Keratinocyte (primary cell): ENCODE results near the gene ATP13A3. TPM values are rescaled to one million over a fixed set of nuclear protein-coding genes. Genes with fewer than 3 reads are reported as not detected.

ENCODE experiments used
- DNase-seq: peaks from one replicate; pipeline ENCODE4 v3.0.0-alpha.2; 2011; ENCODE audit warnings: low read depth, missing footprints, low spot score
- FAIRE-seq: peaks from 2 replicates; lab custom pipeline; 2011; peaks lifted over from hg19 to GRCh38; lab: Jason Lieb, UNC
- H2AFZ ChIP-seq: 2 replicates; pipeline ENCODE4 v1.6.0; 2012; ENCODE audit warnings: low read length, control low read depth, inconsistent platforms; ENCODE audit not compliant: control insufficient read depth
- H3K27ac ChIP-seq: 2 replicates; pipeline ENCODE4 v1.5.1; 2011; ENCODE audit warnings: low read length; ENCODE audit not compliant: control insufficient read depth, insufficient read depth
- H3K27me3 ChIP-seq: 3 replicates; pipeline ENCODE4 v1.6.0; 2011; ENCODE audit warnings: low read length; ENCODE audit not compliant: control insufficient read depth, insufficient read depth; ENCODE audit errors: extremely low read depth
- H3K36me3 ChIP-seq, 2 experiments: 2 replicates in 1 of 2; 3 replicates in 1 of 2; pipeline ENCODE4 v1.5.1; 2011; ENCODE audit warnings: low read length in 2 of 2, mild to moderate bottlenecking in 1 of 2; ENCODE audit not compliant: control insufficient read depth in 2 of 2, insufficient read depth in 2 of 2; ENCODE audit errors: extremely low read depth in 1 of 2
- H3K4me1 ChIP-seq: 3 replicates; pipeline ENCODE4 v1.5.1; 2011; ENCODE audit warnings: low read length; ENCODE audit not compliant: control insufficient read depth, insufficient read depth; ENCODE audit errors: extremely low read depth
- H3K4me2 ChIP-seq: 3 replicates; pipeline ENCODE4 v1.6.0; 2011; ENCODE audit warnings: low read depth, low read length; ENCODE audit not compliant: control insufficient read depth, insufficient read depth; ENCODE audit errors: extremely low read depth
- H3K4me3 ChIP-seq, 3 experiments: fragments of 200-600 bp in 1 of 3; sonication (generic) in 1 of 3; 2 replicates in 2 of 3; 3 replicates in 1 of 3; pipeline ENCODE4 v1.5.1; 2011 to 2016; ENCODE audit warnings: low read length in 3 of 3, mild to moderate bottlenecking in 3 of 3, control low read depth in 2 of 3, inconsistent platforms in 1 of 3, low read depth in 1 of 3, mixed read lengths in 1 of 3, mixed run types in 1 of 3, moderate library complexity in 1 of 3; ENCODE audit not compliant: control insufficient read depth in 2 of 3, insufficient read depth in 2 of 3; ENCODE audit errors: extremely low read depth in 1 of 3
- H3K79me2 ChIP-seq: 2 replicates; pipeline ENCODE4 v1.6.0; 2012; ENCODE audit warnings: low read length; ENCODE audit not compliant: control insufficient read depth, insufficient read depth
- H3K9ac ChIP-seq: 3 replicates; pipeline ENCODE4 v1.6.0; 2011; ENCODE audit warnings: low read length; ENCODE audit not compliant: control insufficient read depth, insufficient read depth; ENCODE audit errors: extremely low read depth
- H3K9me1 ChIP-seq: 3 replicates; pipeline ENCODE4 v1.6.0; 2011; ENCODE audit warnings: low read length; ENCODE audit not compliant: control insufficient read depth, insufficient read depth; ENCODE audit errors: extremely low read depth
- H3K9me3 ChIP-seq: 2 replicates; pipeline ENCODE4 v1.5.1; 2012; ENCODE audit warnings: low read depth, low read length; ENCODE audit not compliant: control insufficient read depth
- H4K20me1 ChIP-seq: 3 replicates; pipeline ENCODE4 v1.6.0; 2011; ENCODE audit warnings: low read length; ENCODE audit not compliant: control insufficient read depth, insufficient read depth; ENCODE audit errors: extremely low read depth
- CTCF ChIP-seq, 3 experiments: IDR thresholded peaks in 1 of 3; conservative IDR thresholded peaks in 1 of 3; optimal IDR thresholded peaks in 1 of 3; 2 replicates in 2 of 3; 3 replicates in 1 of 3; pipeline versions ENCODE3 to v1.5.1; 2011; ENCODE audit warnings: low read length in 3 of 3, mild to moderate bottlenecking in 3 of 3, moderate library complexity in 2 of 3, control low read depth in 1 of 3, inconsistent platforms in 1 of 3; ENCODE audit not compliant: insufficient read depth in 2 of 3; ENCODE audit errors: extremely low read depth in 1 of 3
- EZH2 ChIP-seq: IDR thresholded peaks from one replicate; pipeline ENCODE4 v1.6.1; 2012; ENCODE audit warnings: inconsistent platforms, mild to moderate bottlenecking, low read length, moderate library complexity
- dilution Hi-C: fragments of 300-500 bp; cut with MboI; formaldehyde crosslinking; loops from one replicate; pipeline ENCODE4 v1.7.0; 2020; ENCODE audit warnings: low sequenced_read_pairs; ENCODE audit not compliant: extremely low pct_ligation_motif_present
- polyA plus RNA-seq, 5 experiments: library from polyadenylated mRNA; depleted of rRNA in 3 of 5; stranded (reverse) in 3 of 5; stranded (forward) in 1 of 5; unstranded in 1 of 5; fragments of >200 nt; gene quantifications; 1 replicate in 1 of 5; 2 replicates in 3 of 5; 3 replicates in 1 of 5; pipeline versions ENCODE4 v1.2.1 to v1.2.3, GENCODE V29; 2011 to 2012; ENCODE audit warnings: missing spikeins in 2 of 5, low read depth in 1 of 5, low replicate concordance in 1 of 5

ATP13A3 gene
- polyA plus RNA-seq, 1 donor (not counting 4 experiments of a cell fraction or from before 2014, with no cell fraction given), result 103 TPM

GRCh38 chr3:194384569-194385001 is 102.2 kb downstream of the ATP13A3 start:
- Histone ChIP-seq H3K36me3 (no peaks in the 10 kb centered on the region), H3K9me3 (no peaks in the 10 kb centered on the region), H3K9ac (no peak overlapping the region), H3K79me2 (no peaks in the 10 kb centered on the region), H2AFZ (no peak overlapping the region), H3K9me1 (no peaks in the 10 kb centered on the region), H3K27ac (no peak overlapping the region), H3K4me2 (no peak overlapping the region), H3K4me1 (no peaks in the 10 kb centered on the region), H3K4me3 (no peak overlapping the region), H4K20me1 (no peaks in the 10 kb centered on the region), H3K27me3 (peaks cover 20% of the 10 kb centered on the region)
- dilution Hi-C loops, result no loop called here
- DNase-seq (no peak), FAIRE-seq (no peak)
- no peak for TF ChIP-seq CTCF (optimal IDR thresholded peaks at IDR 0.05 in 1 of 3, IDR thresholded peaks at IDR 0.05 in 1 of 3, conservative IDR thresholded peaks at IDR 0.05 in 1 of 3; ENCODE audit: extremely low read depth in 1 of 3, insufficient read depth in 2 of 3, low read length in 3 of 3)
- TF ChIP-seq EZH2, result no peak

GRCh38 chr3:194384156-194384555 is 102.6 kb downstream of the ATP13A3 start:
- Histone ChIP-seq H3K79me2 (no peaks in the 10 kb centered on the region), H3K4me1 (no peaks in the 10 kb centered on the region), H3K9ac (no peak overlapping the region), H3K27me3 (peaks cover 24% of the 10 kb centered on the region), H3K9me1 (no peaks in the 10 kb centered on the region), H3K4me2 (no peak overlapping the region), H2AFZ (no peak overlapping the region), H3K9me3 (no peaks in the 10 kb centered on the region), H4K20me1 (no peaks in the 10 kb centered on the region), H3K27ac (no peak overlapping the region), H3K4me3 (no peak overlapping the region), H3K36me3 (no peaks in the 10 kb centered on the region)
- TF ChIP-seq EZH2, result no peak
- no peak for TF ChIP-seq CTCF (optimal IDR thresholded peaks at IDR 0.05 in 1 of 3, IDR thresholded peaks at IDR 0.05 in 1 of 3, conservative IDR thresholded peaks at IDR 0.05 in 1 of 3; ENCODE audit: extremely low read depth in 1 of 3, insufficient read depth in 2 of 3, low read length in 3 of 3)
- FAIRE-seq (no peak), DNase-seq (no peak)
- dilution Hi-C loops, result no loop called here
